AML-193 (cell line): ENCODE measurements around the gene GDPD5.

ENCODE experiments used
- DNase-seq, 2 experiments: peaks; one replicate each; lab custom pipeline; 2025; lab: John Stamatoyannopoulos, UW

GDPD5 gene

DNA sequence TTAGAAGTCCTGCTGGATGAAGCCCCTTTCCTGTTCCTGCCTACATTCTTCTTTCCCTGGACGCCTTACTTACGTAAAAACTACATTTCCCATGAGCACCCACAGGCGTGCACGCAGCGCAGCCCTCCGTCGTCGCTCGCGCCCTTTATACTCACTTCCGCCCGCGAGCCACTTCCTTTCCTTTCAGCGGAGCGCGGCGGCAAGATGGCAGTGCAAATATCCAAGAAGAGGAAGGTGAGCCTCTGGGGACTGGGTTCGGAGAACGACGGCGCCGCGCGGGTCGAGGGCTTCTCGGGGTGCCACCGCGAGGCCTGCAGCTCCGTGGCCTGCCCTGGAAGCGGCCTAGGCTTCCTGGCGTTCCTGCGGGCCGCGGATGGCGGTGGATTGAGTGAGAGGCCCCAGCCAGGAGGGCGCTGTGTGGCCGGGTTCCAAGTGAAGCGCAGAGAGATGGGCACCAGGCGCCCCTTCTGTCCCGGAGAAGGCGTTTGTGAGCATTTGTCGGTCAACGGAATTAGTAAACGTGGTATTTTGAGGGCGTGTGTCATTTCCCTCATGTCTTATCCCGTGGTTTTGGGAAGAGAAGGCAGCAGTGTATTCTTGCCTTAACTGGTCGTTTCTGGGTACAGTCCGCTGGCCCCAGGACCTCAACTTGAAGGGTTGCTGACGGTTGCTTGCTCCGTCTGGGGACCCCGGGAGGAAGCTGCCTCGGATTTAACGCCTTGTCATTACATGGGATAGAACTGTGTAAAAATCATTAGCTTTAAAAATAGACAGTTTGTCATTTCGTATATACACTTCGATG, 126.2 kb downstream of the GDPD5 start, which contains the start of gene RPS3:
Gene RPS3 (plus strand): TSS at position 175 of the 802 bp plus-strand sequence. CDS start 30 bp downstream, at position 205.
- DNase-seq: peak; percentile 84 to 90

DNA sequence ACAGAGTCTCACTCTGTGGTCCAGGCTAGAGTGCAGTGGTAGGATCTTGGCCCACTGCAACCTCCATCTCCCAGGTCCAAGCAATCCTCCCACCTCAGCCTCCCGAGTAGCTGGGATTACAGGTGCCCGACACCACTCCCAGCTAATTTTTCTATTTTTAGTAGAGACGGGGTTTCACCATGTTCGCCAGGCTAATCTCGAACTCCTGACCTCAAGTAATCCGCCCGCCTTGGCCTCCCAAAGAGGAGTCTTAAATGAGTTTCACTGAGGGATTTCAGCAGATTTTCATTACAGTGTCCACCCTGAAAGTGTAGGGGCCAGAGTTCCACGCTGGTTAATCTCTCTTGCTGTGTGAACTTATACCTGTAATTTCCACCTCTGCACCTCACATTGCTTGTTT, 126.8 kb downstream of the GDPD5 start:
- DNase-seq: no peak

DNA sequence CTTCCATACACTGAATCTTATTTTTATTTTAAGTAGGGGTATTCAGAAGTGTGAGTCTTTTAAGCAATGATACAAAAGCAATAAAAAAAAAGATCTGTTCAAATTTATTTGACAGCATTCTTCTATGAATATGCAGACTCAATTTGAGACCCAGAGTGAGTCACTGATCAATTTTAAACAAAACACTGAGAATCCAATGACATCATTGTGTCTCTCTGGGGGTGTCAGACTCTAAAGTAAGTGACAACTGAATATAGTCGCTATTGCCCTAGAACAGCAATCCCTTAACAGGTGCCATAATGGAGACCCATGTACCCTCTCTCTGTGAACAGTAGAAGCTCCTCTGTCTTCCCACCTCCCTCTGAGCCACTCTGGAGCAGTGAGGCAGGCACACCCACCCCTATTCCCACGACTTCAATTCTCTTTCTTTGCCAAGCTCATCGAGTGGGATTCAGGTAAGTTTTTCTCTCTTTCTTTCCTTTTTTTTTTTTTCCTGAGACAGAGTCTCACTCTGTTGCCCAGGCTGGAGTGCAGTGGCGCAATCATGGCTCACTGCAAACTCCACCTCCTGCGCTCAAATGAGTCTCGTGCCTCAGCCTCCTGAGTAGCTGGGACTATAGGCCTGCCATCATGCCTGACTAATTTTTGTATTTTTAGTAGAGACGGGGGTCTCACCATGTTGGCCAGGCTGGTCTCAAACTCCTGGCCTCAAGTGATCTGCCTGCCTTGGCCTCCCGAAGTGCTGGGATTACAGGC, 131.5 kb downstream of the GDPD5 start:
- DNase-seq: no peak

DNA sequence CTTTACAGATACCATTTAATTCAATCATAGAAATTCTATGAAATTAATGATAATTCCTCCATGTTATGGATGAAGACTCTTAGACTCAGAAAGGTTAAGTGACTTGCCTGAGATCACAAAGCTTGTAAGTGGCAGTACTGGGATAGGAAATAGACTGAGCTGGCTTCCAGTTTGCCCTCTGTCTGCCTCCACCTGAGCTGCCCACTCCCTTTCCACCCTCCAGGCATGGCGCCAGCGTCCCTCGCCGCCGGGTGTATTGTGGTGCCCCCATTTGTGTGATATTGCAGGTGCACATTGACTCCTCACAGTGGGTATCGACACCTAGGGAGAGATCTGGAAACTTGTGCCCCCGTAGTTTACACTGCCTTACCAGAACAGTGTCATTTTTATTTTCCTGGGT, 135.8 kb downstream of the GDPD5 start:
- no peak for DNase-seq

DNA sequence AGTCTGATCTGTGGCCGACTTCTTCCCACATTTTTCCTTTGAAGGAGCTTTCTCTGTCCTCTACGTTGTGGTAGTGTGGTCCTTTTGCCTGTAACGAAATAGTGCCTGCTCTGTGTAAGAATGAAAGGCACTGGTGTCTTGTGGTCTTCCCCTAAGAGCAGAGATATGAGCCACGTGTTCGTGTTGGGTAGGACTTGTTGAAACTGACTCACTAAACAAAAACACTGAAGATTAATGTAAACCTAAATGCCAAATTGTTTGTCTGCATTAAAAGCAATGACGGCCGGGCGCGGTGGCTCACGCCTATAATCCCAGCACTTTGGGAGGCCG, 136.5 kb downstream of the GDPD5 start:
- DNase-seq: no peak

DNA sequence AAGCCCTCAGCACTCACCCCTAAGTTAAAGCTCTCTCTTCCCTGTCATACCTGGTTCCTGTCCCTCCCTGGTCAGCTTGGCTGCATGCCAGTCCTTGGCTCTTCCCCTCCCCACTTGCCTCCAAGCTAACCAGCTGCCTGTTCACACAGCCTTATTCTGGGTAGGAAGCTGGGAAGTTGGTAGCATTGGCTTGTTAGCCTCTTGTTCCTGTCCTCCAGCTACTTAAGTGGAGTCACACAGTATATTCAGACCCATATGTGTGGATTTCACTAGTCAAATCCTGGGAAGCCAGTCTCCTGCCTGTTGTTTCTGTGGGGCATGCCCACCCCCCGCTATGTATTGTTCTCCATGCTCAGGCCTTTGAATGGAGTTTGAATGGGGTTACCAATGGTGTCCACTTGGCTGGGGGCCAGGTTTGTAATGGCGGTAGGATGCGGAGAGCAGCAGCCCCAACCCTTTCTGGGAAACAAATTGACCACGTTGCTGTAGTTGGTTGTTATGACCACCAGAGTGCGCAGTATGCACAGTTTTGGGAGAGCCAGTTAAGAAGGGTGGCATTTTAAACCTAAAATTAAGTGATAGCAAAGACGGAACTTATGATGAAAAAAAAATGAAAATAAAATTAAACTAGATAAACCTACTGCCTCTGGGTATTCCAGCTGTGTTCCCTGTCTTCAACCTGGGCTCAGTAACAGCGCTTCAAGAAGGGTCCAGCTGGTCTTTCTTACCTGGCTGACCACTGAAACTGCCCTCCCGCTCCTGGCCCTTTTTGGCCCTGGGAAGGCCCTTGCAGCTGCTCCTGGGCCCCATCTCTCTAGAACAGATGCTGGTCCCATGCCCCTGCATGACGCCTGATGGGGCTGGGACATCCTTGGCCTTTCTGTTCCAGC, 137.1 kb downstream of the GDPD5 start:
- DNase-seq: peak; percentile 76 to 77

DNA sequence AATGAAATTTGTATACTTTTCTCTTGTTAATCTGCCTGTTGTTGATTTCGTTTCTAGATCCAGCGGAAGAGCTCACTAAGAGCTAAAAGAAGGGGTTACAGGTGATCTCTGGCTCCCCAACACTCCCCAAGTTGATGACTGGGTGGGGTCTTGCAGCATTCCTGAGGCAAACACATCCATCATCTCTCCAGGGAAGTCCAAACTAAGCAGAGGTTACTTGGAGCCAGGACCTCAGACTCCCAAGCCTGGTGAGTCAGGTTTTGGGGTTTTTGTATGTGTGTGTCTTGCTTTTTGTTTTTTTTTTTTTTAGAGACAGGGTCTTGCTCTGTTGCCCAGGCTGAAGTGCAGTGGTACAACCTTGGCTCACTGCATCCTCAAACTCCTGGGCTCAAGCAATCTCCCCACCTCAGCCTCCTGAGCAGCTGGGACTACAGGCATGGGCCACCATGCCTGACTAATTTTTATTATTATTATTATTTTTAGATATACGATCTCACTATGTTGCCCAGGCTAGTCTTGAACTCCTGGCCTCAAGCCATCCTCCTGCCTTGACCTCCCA, 137.9 kb downstream of the GDPD5 start:
- DNase-seq: no peak

DNA sequence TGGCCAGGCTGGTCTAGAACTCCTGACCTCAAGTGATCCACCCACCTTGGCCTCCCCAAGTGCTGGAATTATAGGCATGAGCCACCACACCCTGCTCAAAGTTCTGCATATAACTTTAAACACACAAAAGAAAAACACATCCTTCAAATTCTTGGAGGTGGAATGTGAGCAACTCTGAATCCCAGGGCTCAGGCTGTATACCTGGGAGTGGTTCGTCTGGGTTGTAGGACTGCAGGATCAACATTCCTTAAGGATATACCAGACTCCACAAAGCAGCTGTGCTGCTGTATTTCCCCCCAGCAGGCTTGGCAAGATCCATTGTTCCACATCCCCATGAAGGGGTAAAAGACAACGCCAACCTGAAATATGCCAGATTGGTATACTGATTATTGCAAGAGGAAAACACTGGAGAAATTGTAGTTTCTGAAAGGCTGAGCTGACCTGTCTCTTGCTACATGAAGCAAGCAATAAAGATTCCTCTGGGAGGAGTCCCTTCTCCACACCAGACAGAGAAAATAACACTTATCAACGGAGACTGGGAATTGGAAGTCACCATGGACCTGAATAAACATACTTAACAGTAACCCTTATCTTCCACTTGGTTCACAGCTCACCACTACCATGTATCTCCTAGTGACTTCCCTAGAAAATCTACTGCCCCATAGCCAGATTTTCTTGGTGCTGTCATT, 138.7 kb downstream of the GDPD5 start:
- no peak for DNase-seq
